ENCODE measurements around the gene FER. TPM values are rescaled to one million over a fixed set of nuclear protein-coding genes. Genes with fewer than 3 reads are reported as not detected.

The FER gene
- total RNA-seq, 1 experiment from 2014 or later: 19.4 TPM

DNA sequence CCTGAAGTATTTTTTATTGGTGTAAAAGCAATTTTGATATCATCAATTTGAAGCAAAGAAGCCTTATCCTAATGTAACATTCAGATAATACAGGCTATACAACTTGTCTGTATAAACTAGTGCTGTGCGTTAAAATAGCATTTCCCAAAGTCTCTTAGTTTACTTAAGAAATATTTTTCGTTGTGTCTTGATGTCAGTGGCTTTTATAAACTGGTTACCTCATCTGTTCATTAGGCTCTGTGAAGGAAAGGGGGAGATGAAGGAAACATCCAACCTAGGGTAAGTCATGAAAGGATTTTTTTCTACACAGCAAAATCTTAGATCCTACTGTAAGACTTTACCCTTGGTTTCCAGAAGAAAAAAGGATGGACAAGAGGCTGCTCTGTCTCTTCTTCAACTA lies 389.2 kb downstream of the FER start:
- BruUV-seq (replicated peaks): no TSS peak
- POLR2A ChIA-PET (ENCODE audit: unreplicated experiment): no interaction called here
- intact Hi-C loops (cut with micrococcal nuclease): no loop called here

DNA sequence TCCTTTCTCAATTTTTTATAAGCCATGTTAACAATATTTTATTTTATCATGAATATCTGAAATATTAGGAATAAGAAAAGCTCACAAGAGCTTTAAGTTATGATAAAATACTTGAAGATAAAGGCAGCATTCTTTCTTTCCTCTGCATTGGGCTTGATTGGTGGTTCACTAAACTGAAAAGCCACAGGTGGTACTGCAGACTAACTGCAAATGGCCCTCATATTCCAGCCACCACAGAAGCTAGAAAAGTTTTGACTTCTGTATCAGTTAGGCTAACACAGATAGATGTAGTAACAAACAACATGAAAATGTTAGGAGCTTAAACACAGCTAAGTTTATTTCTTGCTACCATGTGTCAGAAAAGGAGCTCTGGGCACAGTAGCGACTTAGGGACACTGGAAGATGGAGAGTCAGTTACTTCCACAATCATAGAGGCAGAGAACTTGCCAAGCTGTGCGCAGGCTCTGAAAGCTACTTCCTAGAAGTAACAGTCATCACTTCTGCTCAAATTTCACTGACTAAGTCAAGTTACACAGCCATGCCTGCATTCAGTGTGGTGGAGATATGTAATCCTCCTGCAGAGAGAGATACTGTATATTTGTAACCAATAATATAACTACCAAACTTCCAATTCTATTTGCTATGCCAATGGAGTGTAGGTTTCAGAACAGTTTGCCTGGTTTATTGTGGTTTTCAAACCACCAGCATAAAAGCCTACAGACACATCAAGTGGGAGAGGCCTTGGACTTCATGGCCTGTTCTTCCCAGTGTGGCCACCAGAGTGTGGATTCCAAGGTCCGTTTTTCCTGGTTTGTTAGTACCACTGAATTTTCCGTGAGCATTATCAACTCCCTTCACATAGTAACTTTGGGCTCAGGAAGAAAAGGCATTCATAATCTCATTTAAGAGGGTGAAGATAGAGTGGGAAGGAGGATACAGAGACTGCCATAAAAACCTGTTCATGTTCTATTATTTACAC lies 393.8 kb downstream of the FER start:
- Histone ChIP-seq H3K4me1 (ENCODE audit: insufficient read depth, low read length) (no peaks in the 10 kb centered on the region), H3F3A (ENCODE audit: low read length, unreplicated experiment) (no peaks in the 10 kb centered on the region), H3K9me2 (replicated peaks; ENCODE audit: low read length) (no peaks in the 10 kb centered on the region), H3K27ac (ENCODE audit: low read length) (no peak overlapping the region), H3K4me2 (ENCODE audit: low read length) (no peak overlapping the region), H3K4me3 (ENCODE audit: low read length) (no peak overlapping the region), H3K79me2 (ENCODE audit: low read length) (no peaks in the 10 kb centered on the region), H3K9ac (ENCODE audit: low read length) (no peak overlapping the region), H4K20me1 (ENCODE audit: low read length) (no peaks in the 10 kb centered on the region), H3K36me3 (ENCODE audit: low read depth, low read length) (no peaks in the 10 kb centered on the region), H3K9me3 (ENCODE audit: low read length) (no peaks in the 10 kb centered on the region), H3K27me3 (ENCODE audit: low read length) (no peaks in the 10 kb centered on the region), H2AFZ (ENCODE audit: low read length) (no peak overlapping the region)
- POLR2A ChIA-PET (ENCODE audit: unreplicated experiment): no interaction called here
- no TSS peak for BruUV-seq (replicated peaks)
- DNase-seq: no peak
- intact Hi-C loops (cut with micrococcal nuclease): no loop called here
- no peak; the same call in 1 of the 2 replicates for ATAC-seq
- TF ChIP-seq EZH2phosphoT487 (IDR thresholded peaks at IDR 0.05; ENCODE audit: borderline replicate concordance, low read length): no peak
- TF ChIP-seq, protein P1, sequence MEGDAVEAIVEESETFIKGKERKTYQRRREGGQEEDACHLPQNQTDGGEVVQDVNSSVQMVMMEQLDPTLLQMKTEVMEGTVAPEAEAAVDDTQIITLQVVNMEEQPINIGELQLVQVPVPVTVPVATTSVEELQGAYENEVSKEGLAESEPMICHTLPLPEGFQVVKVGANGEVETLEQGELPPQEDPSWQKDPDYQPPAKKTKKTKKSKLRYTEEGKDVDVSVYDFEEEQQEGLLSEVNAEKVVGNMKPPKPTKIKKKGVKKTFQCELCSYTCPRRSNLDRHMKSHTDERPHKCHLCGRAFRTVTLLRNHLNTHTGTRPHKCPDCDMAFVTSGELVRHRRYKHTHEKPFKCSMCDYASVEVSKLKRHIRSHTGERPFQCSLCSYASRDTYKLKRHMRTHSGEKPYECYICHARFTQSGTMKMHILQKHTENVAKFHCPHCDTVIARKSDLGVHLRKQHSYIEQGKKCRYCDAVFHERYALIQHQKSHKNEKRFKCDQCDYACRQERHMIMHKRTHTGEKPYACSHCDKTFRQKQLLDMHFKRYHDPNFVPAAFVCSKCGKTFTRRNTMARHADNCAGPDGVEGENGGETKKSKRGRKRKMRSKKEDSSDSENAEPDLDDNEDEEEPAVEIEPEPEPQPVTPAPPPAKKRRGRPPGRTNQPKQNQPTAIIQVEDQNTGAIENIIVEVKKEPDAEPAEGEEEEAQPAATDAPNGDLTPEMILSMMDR (conservative IDR thresholded peaks at IDR 0.05; ENCODE audit: low read depth, low read length): peak; percentile 28; the same call in 1 of the 2 replicates
- CTCF ChIA-PET: no interaction called here

More for the DNA sequence above, 389.2 kb downstream of the FER start:
- Histone ChIP-seq H3K4me2 (ENCODE audit: low read length) (no peak overlapping the region), H3K79me2 (ENCODE audit: low read length) (no peaks in the 10 kb centered on the region), H3K9me2 (replicated peaks; ENCODE audit: low read length) (no peaks in the 10 kb centered on the region), H3K4me3 (ENCODE audit: low read length) (no peak overlapping the region), H3K36me3 (ENCODE audit: low read depth, low read length) (no peaks in the 10 kb centered on the region), H2AFZ (ENCODE audit: low read length) (no peak overlapping the region), H3F3A (ENCODE audit: low read length, unreplicated experiment) (no peaks in the 10 kb centered on the region), H3K9ac (ENCODE audit: low read length) (no peak overlapping the region), H3K9me3 (ENCODE audit: low read length) (no peaks in the 10 kb centered on the region), H3K4me1 (ENCODE audit: insufficient read depth, low read length) (no peaks in the 10 kb centered on the region), H3K27me3 (ENCODE audit: low read length) (no peaks in the 10 kb centered on the region), H3K27ac (ENCODE audit: low read length) (no peak overlapping the region), H4K20me1 (ENCODE audit: low read length) (no peaks in the 10 kb centered on the region)
- ATAC-seq: no peak
- TF ChIP-seq EZH2phosphoT487 (IDR thresholded peaks at IDR 0.05; ENCODE audit: borderline replicate concordance, low read length): no peak
- no peak for TF ChIP-seq EZH2 (IDR thresholded peaks at IDR 0.05; ENCODE audit: low read length, unreplicated experiment)
- TF ChIP-seq, protein P1 (conservative IDR thresholded peaks at IDR 0.05; ENCODE audit: low read depth, low read length): no peak
- no peak for DNase-seq
- CTCF ChIA-PET: no interaction called here

DNA sequence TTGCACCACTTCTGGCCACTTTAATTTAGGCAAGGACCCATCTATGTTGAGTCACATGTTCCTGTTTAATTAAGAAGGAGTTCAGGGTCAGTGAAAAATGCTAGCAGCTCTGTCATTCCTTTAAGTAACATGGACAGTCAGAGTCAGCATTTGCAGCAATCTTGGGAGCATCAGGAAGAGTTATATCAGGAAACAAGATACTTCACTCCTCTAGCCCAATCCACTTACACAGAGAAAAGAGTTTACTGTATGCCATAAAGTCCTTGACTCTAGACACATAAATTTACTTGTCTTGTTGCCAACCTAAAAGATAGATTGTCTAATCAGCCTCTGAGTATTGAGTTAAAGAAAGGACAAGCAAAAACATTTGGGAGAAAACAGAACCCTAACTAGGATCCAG lies 395.3 kb downstream of the FER start:
- H3K9me3 ChIP-seq (ENCODE audit: low read length): no peaks in the 10 kb centered on the region
- H3K79me2 ChIP-seq (ENCODE audit: low read length): no peaks in the 10 kb centered on the region
- H3K36me3 ChIP-seq (ENCODE audit: low read depth, low read length): no peaks in the 10 kb centered on the region
- BruUV-seq (replicated peaks): no TSS peak
- ATAC-seq: no peak
- intact Hi-C loops (cut with micrococcal nuclease): no loop called here
- POLR2A ChIA-PET (ENCODE audit: unreplicated experiment): no interaction called here
- CTCF ChIA-PET: no interaction called here
- no peak overlapping the region for H3K4me3 ChIP-seq (ENCODE audit: low read length)
- DNase-seq: no peak
- H3K9ac ChIP-seq (ENCODE audit: low read length): no peak overlapping the region
- no peaks in the 10 kb centered on the region for H3K4me1 ChIP-seq (ENCODE audit: insufficient read depth, low read length)
- no peaks in the 10 kb centered on the region for H3K27me3 ChIP-seq (ENCODE audit: low read length)
- TF ChIP-seq, protein P1 (conservative IDR thresholded peaks at IDR 0.05; ENCODE audit: low read depth, low read length): no peak
- TF ChIP-seq EZH2 (IDR thresholded peaks at IDR 0.05; ENCODE audit: low read length, unreplicated experiment): no peak
- no peak for TF ChIP-seq EZH2phosphoT487 (IDR thresholded peaks at IDR 0.05; ENCODE audit: borderline replicate concordance, low read length)
- H4K20me1 ChIP-seq (ENCODE audit: low read length): no peaks in the 10 kb centered on the region
- H3K27ac ChIP-seq (ENCODE audit: low read length): no peak overlapping the region
- no peaks in the 10 kb centered on the region for H3K9me2 ChIP-seq (replicated peaks; ENCODE audit: low read length)
- H2AFZ ChIP-seq (ENCODE audit: low read length): no peak overlapping the region
- no peak overlapping the region for H3K4me2 ChIP-seq (ENCODE audit: low read length)
- H3F3A ChIP-seq (ENCODE audit: low read length, unreplicated experiment): no peaks in the 10 kb centered on the region
